Mucosa of descending colon (tissue), 3 donors: ENCODE measurements around the gene OSBPL1A. TPM values are rescaled to one million over a fixed set of nuclear protein-coding genes. Genes with fewer than 3 reads are reported as not detected.

Experiments used
- ATAC-seq: fragments of 200-7000 bp; cut with Tn5 transposase; one replicate; pipeline ENCODE4 v1.9.1; 2020; ENCODE audit warnings: mild to moderate bottlenecking, moderate library complexity
- DNase-seq, 3 donors: peaks; one replicate each; pipeline ENCODE4 v3.0.0-alpha.2; 2020
- H3K36me3 ChIP-seq: fragments of 200-600 bp; one replicate; pipeline ENCODE4 v1.8.0; 2021; ENCODE audit warnings: low read depth, mild to moderate bottlenecking
- H3K4me1 ChIP-seq: fragments of 200-600 bp; one replicate; pipeline ENCODE4 v1.8.0; 2021; ENCODE audit warnings: low read depth, mild to moderate bottlenecking
- H3K4me3 ChIP-seq: fragments of 200-600 bp; one replicate; pipeline ENCODE4 v1.8.0; 2021; ENCODE audit warnings: mild to moderate bottlenecking
- H3K9me3 ChIP-seq: fragments of 200-600 bp; one replicate; pipeline ENCODE4 v1.8.0; 2021; ENCODE audit warnings: mild to moderate bottlenecking
- intact Hi-C, 2 donors: fragments of 100-400 bp; cut with DNase I in 1 of 2; cut with micrococcal nuclease in 1 of 2; formaldehyde crosslinking; loops; one replicate each; pipeline versions ENCODE4 v1.11.0 to v1.11.1; 2022; cut with DNase I, micrococcal nuclease
- total RNA-seq, 3 donors: library from RNA; stranded (reverse); fragmentation: NEBNext Ultra II Directional in 2 of 3; extraction: Animal tissue kit (Norgen Biotek cat#: 25700) in 2 of 3; gene quantifications; one replicate each; pipeline versions ENCODE4 v1.2.1 to v1.2.4, GENCODE V29; 2021 to 2023
- TF ChIP-seq, protein P1 (sequence below): fragments of 200-600 bp; IDR thresholded peaks from one replicate; pipeline ENCODE4 v1.8.0; 2022; ENCODE audit warnings: antibody characterized with exemption, mild to moderate bottlenecking
- donor health status: DM: no; HTN: no; CAD: no; lungs with moderate emphysema.
- donor health status: DM: no; HTN: no; CAD: no.
- donor health status: DM: no; HTN: yes; CAD: no.

OSBPL1A gene
- total RNA-seq, 3 donors from 2014 or later = 32.5 to 77.5 (median 69.8) TPM

DNA sequence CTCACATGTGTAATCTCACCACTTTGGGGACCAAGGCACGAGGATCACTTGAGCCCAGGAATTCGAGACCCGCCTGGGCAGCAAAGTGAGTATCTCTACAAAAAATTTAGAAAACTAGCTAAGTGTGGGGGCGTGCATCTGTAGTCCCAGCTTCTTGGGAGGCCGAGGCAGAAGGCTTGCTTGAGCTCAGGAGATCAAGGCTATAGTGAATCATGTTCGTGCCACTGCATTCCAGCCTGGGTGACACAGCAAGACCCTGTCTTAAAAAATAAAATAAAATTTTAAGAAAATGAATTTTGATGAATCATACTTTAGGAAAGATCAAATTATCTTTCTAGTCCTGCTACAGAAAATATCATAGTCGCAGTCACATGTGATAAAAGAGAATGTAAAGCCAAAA lies 211.8 kb downstream of the OSBPL1A start:
- Histone ChIP-seq H3K36me3 (no peaks in the 10 kb centered on the region), H3K4me3 (no peak overlapping the region), H3K4me1 (no peaks in the 10 kb centered on the region), H3K9me3 (no peaks in the 10 kb centered on the region)
- no peak for ATAC-seq
- TF ChIP-seq, protein P1, sequence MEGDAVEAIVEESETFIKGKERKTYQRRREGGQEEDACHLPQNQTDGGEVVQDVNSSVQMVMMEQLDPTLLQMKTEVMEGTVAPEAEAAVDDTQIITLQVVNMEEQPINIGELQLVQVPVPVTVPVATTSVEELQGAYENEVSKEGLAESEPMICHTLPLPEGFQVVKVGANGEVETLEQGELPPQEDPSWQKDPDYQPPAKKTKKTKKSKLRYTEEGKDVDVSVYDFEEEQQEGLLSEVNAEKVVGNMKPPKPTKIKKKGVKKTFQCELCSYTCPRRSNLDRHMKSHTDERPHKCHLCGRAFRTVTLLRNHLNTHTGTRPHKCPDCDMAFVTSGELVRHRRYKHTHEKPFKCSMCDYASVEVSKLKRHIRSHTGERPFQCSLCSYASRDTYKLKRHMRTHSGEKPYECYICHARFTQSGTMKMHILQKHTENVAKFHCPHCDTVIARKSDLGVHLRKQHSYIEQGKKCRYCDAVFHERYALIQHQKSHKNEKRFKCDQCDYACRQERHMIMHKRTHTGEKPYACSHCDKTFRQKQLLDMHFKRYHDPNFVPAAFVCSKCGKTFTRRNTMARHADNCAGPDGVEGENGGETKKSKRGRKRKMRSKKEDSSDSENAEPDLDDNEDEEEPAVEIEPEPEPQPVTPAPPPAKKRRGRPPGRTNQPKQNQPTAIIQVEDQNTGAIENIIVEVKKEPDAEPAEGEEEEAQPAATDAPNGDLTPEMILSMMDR = no peak
- DNase-seq = no peak
- intact Hi-C loops = no loop called here

DNA sequence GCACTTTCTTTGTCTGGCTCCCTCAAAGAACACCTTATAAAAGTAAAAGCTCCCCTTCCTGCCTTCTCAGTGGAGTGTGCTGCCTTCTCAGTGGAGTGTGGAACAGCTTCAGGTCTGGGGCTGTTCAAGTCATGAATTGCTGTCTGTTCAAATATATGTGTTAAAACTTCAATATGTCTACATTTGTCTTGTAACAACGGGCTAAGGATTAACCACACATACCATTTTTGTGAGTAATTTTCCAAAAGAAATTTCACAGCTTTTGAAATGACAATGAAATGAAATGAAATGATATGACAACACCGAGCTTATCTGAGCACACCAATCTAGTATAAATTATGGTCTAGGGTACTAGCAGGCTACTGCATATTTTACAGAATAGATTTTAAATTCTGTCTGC lies 215.8 kb downstream of the OSBPL1A start:
- no peaks in the 10 kb centered on the region for H3K4me1 ChIP-seq
- H3K4me3 ChIP-seq = no peak overlapping the region
- ATAC-seq (no peak), DNase-seq (no peak)
- no peaks in the 10 kb centered on the region for H3K36me3 ChIP-seq
- no peaks in the 10 kb centered on the region for H3K9me3 ChIP-seq
- TF ChIP-seq, protein P1 = no peak
- intact Hi-C loops = no loop called here

DNA sequence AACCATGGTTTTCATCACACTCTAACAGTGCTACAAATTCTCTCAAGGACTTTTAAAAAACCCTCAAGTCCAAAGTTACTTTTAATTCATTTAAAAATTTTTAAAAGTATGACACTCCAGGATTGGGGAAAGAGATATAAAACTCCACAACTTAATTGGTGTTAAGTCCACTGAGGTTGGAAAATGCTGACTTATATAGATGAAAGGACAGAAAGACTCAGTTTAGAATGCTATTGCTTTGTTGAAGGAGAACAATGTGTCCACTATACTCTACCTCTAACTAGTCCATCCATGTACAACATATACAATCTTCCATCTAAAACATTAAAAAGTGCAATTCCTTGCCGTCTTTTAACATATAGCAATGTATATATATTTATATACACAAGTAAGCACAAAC lies 217.6 kb downstream of the OSBPL1A start:
- H3K9me3 ChIP-seq = no peaks in the 10 kb centered on the region
- TF ChIP-seq, protein P1 = no peak
- no peak overlapping the region for H3K4me3 ChIP-seq
- no peaks in the 10 kb centered on the region for H3K4me1 ChIP-seq
- no peak for DNase-seq
- no peak for ATAC-seq
- intact Hi-C loops = no loop called here
- no peaks in the 10 kb centered on the region for H3K36me3 ChIP-seq

DNA sequence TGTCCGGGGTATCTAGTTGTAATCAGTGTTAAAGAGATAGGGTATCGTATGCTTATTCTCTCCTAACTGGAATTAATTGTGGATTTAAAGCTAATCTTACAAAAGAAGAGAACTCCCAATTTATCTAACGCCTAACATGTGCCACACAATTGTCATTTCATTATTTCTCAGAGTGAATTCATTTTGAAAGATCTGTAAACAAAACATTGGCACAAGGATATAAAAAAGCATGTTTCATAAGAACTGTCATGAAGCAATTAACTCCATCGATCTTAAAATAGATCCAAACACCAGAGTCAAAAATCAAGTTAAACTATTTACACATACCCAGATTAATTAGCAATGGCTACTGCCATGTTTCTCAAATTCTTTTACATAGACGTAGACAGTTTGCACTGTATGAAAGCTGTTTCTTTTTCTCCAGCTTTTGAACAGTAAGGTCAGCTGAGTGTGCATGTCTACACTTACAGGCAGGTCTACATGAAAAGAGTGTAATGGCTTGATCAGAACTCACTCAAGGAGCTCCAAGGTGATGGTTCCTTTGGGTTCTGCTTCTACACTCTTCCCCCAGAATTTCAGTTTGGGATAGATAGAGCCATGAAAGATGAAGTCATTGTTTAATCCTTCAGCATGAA lies 220.0 kb downstream of the OSBPL1A start:
- H3K9me3 ChIP-seq = no peaks in the 10 kb centered on the region
- no peaks in the 10 kb centered on the region for H3K4me1 ChIP-seq
- DNase-seq (no peak), ATAC-seq (no peak)
- H3K4me3 ChIP-seq = no peak overlapping the region
- TF ChIP-seq, protein P1 = no peak
- intact Hi-C loops = no loop called here
- H3K36me3 ChIP-seq = no peaks in the 10 kb centered on the region

DNA sequence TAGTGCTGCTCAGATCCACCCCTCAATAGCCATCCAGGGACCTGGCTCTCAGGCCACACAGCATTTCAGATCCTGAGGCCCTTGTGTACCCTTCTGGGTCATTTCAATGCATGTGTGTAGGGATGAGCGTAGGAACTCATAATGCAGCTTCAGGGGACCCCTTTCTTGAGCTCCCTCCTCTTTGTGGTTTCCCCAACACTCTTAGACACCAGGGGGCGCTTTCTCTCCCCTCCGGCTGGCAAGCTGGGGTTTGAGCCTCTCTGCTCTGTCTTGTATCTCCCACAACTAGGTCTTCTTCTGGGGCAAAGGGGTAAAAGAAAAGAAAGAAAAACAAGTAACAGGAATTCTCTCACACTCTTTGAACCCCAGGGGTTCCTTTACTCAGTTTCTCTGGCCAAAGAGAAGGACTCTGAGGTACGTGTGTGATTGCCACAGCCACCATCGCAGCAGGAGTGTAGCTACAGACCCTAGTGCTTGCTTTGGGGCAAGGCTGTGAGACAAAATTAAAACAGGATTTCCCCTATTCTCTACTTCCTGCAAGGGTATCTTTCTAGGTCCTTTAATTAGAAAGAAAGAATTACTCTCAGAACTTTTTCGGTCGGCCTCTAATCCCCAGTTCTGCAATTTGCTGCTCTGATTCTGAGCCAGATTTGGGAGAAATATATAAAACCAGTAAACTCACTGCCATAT lies 220.8 kb downstream of the OSBPL1A start:
- TF ChIP-seq, protein P1 = peak; percentile 46
- ATAC-seq = peak; percentile 78
- intact Hi-C loops = no loop called here

More for the DNA sequence above, 220.8 kb downstream of the OSBPL1A start:
- DNase-seq = peak in 2 of 3 donors; percentile 40 to 86
- Histone ChIP-seq H3K4me3 (no peak overlapping the region), H3K4me1 (no peaks in the 10 kb centered on the region), H3K9me3 (no peaks in the 10 kb centered on the region), H3K36me3 (no peaks in the 10 kb centered on the region)
